GM19023 (cell line): ENCODE measurements around the gene TBC1D8.

Experiments
- ATAC-seq: cut with Tn5 transposase; IDR thresholded peaks from one replicate; pipeline ENCODE4 v1.9.1; 2021; ENCODE audit warnings: mild to moderate bottlenecking, moderate library complexity; ENCODE audit not compliant: unreplicated experiment

Gene TBC1D8

DNA sequence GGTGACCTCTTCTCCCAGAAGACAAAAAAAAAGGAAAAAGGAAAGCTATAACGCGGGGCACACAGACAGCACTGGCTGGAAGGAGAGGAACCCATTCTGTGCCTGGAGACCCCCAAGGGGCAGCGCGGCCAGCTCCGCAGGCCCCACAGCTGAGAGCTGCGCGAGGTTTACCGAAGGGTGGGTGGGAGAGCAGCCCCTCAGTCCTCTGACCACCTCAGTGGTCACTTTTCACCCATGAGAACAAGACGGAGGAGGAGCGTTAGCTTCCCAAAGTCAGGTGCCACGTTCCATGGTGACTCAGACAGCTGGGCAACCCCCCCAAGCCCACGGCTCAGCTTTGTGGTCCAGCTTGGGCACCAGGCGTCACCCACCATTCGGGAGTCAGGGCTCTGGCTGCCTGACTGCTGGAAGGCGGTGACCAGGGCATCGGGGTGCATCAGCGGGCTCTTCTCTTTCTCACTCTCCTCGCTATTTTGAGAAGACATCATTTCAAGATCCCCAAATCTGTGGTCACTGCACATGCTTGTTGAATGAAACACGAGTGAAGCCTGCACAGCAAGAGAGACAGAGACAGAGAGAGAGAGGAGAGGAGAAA, 113.9 kb downstream of the TBC1D8 start:
- no peak for ATAC-seq

DNA sequence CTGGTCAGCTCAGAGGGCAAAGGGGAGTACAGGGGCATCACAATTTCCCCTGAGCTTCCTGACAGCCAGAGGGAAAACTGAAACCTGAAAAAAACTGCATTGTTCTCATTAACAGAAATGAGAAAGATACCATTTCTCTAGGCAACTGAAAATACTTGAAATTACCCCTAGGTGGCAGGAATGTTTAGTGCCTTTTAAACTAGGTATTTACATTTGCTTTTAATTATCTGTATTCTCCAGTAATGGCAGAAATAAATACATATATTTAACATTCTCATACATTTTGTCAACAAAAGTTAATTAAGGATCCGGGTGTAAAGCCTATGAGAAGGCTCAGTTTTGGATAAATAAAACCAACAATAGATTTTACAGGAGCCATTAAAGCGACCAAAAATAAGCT, 114.6 kb downstream of the TBC1D8 start:
- no peak for ATAC-seq

DNA sequence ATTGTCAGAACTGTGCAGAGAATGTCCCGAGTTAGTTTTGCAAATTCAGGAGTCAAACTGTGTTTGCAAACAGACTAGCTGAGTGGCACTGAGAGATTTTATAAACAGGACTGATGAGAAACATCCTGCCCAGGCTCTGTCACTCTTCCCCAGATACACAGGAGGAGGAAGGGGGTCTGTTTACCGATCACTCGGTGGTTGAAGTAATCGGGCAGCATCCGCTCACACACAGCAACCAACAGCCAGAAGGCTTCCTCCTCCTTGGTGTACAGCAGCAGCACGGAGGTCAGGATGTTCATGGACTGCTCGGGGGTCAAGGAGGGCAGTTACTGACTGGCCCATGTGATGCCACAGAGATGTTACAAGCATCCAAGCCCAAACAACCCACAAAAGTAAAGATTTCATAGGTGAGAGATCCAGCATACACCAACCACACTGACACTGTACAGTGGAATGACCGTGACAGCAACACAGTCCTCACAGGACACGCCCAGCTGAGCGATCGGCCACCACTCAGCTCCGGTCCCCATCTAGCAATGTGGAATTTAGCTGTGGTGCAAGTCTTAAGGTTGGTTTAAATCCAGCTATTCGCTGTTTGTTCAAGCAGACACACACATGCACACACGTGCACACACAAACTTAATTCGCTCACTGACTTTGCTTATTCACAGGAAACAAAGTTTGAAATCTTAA, 119.0 kb downstream of the TBC1D8 start:
- no peak for ATAC-seq

DNA sequence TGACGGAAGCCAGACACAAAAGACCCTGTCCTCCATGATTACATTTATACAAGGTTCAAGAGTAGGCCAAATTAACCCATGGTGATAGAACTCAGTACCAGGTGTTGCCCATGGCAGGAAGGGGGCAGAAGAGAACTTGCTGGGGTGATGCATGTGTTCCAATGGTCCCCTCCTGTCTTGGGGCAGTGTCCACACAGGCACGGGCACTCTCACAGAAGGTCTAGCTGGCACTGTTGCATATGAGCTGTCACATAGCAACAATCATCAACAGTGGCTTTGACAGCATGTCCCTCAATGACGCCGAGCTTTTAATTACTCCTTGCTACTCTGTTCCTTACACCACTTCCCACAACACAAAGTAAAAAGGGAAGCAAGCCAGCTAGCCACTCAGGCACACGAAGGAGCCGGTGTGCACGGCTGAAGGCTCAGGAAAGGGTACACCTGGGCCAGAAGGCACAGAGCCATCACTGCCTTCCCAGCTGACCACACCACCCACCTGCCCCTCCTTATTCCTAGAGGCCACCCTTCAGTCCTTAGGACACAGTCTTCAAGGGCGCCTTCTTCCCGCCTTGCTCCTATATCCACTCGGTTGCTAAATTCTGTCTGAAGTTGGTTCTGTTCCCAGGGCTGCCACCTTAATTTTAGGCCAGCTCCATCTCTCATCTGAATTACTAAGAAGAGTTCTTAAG, 120.2 kb downstream of the TBC1D8 start:
- no peak for ATAC-seq

- ATAC-seq = no peak
Measured at GRCh38 chr2:101027852-101028251, 123.3 kb downstream of the TBC1D8 start.

- ATAC-seq = no peak
Measured at GRCh38 chr2:101026923-101027469, 124.2 kb downstream of the TBC1D8 start.

DNA sequence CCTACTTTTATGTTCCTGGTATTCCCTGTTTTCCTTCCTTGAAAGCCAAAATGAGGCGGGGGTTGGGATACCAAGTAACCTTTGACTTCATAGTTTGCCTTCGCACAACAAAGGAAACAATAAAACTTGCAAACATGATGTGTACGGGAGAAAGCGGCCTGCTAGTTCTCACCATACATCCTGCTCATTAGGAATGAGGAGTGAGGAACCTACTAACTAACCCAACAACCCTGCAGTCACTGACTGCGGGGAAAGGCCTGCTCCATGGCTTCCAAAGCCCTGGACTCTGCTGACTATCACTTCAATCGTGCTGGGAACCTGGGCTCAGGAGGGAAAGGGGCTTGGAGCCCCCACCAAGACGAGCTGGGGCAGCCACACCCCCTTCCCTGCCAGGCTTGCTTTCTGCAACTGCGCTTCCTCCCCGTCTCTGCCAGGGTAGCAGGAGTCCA, 124.9 kb downstream of the TBC1D8 start:
- no peak for ATAC-seq

- ATAC-seq = no peak
Measured at GRCh38 chr2:101025561-101025960, 125.6 kb downstream of the TBC1D8 start.

GRCh38 chr2:101023327-101024107, 127.7 kb downstream of the TBC1D8 start:
- no peak for ATAC-seq

- ATAC-seq = no peak
Measured at GRCh38 chr2:101022221-101022620, 129.0 kb downstream of the TBC1D8 start.

GRCh38 chr2:101018934-101019333, 132.2 kb downstream of the TBC1D8 start:
- no peak for ATAC-seq

GRCh38 chr2:101017371-101017770, 133.8 kb downstream of the TBC1D8 start:
- no peak for ATAC-seq

DNA sequence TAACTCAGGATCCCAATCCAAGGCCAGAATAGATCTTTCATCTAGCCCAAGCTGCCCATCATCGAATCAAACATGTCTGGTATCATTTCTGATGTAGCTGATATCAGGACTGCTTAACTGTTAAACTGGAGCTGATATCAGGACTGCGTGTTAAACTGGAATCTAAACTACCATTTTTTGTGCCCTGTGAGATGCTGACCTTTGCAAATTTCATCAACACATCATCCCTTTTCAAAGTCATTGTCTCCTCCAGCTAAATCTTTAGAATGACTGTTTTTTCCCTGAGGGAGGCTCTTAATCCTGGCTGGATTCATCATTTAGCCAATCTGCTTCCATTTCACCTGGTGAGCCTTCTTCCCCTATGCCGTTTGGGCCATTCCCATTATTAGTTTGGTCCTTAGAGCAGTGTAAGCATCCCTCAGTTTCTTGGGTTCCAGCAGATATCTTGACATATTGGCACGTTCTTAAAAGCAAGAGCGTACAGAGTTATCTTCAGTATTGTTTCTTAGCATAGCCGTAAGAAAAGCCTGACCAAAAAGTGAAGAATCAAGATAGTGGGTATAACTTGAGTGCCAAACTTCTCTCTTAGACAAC, 136.8 kb downstream of the TBC1D8 start:
- ATAC-seq = no peak

DNA sequence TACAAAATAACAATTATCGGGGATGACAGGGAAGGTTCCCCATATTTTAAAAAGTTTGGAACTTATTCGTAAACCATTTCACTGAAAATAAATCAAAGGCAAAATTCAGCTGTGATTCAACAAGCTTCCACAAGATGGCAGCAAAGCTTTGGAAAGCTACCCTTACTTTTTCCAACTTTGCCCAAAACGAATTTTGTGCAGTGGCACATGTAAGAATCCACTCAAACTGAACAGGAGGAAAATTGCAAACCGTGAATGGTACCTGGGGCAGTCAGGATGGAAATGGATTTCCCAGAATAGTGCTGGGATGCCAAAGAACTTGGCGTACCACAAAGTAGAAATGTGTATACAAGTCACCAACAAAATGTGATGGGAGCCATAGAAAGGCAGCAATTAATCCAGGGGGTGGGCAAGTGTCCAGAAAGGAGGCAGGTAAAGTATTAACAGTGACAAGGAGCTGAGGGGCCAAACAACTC, 138.4 kb downstream of the TBC1D8 start:
- no peak for ATAC-seq

- ATAC-seq = peak; percentile 81
Measured at GRCh38 chr2:101012054-101012705, 139.0 kb downstream of the TBC1D8 start.

DNA sequence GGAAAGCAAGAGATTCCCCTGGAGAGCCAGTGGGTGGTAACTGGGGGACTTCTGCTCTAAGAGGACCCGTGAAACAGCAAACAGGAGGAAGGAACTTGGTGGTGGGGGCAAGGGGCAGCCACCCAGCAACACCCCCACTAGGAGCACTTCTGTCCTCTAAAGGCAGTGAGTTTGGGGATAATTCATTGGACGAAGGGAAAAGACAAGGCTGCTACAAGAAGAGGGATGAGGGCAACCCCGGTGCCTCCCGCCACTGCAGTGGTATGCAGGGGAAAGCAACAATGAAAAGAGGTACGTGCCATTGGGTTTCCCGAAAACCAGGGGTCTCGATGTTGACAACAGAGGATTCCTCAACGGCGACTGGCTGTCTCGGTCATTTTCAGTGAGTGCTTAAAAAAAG, 140.0 kb downstream of the TBC1D8 start:
- no peak for ATAC-seq

DNA sequence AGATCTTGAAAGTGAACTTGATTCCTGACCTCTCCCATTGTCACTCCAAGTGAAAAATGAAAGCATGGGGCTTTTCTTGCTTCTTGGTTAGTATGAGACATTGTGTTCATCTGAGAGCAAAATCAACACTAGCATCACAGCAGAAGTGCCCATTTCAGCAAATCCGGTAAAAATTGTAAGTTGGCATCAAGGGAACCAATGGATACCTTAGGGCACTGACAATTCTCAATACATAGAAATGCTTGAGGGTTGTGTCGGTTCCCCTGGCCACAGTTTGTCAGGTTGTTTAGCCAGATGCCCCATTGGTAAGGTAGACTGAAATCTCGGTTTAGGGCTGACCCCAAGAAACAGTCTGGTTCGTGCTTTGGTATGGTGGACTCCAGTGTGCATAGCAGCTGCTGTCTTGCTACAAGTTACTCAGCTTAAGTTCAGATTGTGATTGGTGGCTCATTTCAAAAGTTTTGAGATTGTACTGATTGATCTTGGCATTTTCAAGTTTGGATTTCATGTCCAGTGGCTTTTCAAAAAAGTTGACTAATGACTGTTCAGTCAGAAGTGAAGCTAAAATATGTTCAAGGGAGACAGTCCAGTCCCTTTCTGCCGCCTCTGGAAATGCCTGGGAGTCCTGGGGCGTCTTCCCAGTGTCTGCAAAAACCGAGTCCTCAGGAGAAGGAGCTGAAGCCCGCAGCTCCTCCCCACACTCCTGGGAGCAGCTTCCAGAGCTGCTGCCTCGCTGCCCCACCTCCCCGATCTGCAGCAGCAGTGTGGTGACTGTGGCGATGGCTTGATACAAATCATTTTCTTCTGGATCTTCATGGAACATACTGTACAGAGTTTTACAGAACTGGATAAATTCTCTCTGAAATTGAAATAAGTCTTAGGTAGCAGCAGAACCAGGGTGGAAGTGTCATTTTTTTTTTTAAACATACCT, 143.5 kb downstream of the TBC1D8 start:
- no peak for ATAC-seq

- ATAC-seq = no peak
Measured at GRCh38 chr2:101006065-101006715, 145.0 kb downstream of the TBC1D8 start.
